GM06990 (cell line): ENCODE results near the gene YWHAQ.

Experiments used
- DNase-seq: peaks from one replicate; pipeline ENCODE4 v3.0.0-alpha.2; 2011; ENCODE audit not compliant: insufficient read length; ENCODE audit errors: extremely low read depth
- H3K27me3 ChIP-seq: replicated peaks from 2 replicates; pipeline ENCODE4 v1.6.0; 2011; ENCODE audit warnings: low read length; ENCODE audit not compliant: control insufficient read depth, insufficient read depth
- H3K36me3 ChIP-seq: 2 replicates; pipeline ENCODE4 v1.5.1; 2011; ENCODE audit warnings: low read length; ENCODE audit not compliant: control insufficient read depth, insufficient read depth
- H3K4me3 ChIP-seq: replicated peaks from 2 replicates; pipeline ENCODE4 v1.5.1; 2011; ENCODE audit warnings: low read depth, mild to moderate bottlenecking, control low read depth, low read length
- TF ChIP-seq, protein P1 (sequence below): IDR thresholded peaks from 2 replicates; pipeline ENCODE4 v1.5.1; 2011; ENCODE audit warnings: low read length, control low read depth, mild to moderate bottlenecking, inconsistent platforms; ENCODE audit not compliant: insufficient read depth, poor library complexity, severe bottlenecking

Gene YWHAQ

DNA sequence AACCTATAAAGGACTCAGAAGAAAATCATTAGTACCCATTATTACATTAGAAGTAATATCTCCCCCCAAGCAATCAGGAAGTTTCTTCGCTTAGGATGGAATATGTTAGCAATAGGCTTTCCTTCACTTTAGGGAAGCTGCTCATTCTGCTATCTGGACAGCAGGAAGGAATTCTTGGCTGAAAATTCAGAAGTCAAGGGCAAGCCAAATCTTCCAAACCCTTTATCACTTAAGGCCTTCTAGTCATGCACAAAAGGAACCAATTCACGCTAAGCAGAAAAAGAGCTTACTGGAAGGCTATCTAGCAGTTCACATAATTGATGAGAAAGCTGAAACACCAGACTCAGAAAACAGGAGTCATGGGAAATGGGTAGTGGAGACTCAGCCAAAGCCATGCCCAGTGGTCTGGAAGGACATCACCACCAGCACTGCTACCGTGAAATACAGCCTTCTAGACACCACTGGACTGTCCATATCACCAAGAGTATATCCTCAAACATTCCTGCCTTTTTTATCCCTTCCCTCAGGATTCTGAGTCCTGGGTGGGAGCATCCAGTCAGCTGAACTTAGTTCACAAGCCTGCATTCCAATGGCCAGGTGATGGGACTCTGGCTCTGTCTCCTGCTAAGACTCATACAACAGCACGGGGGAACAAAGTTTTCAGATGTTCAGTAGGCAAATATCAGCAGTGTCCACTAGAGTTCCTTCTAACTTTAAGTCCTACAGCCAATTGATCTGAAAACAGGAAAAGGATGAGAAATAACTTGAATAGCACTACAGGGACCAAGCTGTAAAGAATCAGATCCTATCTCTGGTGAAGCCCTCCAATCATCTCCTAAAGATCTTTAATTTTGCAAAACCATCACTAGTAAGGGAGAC is 60.4 kb downstream of the YWHAQ start:
- TF ChIP-seq, protein P1, sequence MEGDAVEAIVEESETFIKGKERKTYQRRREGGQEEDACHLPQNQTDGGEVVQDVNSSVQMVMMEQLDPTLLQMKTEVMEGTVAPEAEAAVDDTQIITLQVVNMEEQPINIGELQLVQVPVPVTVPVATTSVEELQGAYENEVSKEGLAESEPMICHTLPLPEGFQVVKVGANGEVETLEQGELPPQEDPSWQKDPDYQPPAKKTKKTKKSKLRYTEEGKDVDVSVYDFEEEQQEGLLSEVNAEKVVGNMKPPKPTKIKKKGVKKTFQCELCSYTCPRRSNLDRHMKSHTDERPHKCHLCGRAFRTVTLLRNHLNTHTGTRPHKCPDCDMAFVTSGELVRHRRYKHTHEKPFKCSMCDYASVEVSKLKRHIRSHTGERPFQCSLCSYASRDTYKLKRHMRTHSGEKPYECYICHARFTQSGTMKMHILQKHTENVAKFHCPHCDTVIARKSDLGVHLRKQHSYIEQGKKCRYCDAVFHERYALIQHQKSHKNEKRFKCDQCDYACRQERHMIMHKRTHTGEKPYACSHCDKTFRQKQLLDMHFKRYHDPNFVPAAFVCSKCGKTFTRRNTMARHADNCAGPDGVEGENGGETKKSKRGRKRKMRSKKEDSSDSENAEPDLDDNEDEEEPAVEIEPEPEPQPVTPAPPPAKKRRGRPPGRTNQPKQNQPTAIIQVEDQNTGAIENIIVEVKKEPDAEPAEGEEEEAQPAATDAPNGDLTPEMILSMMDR = peak; percentile 18
- no peaks in the 10 kb centered on the region for H3K36me3 ChIP-seq
- DNase-seq = no peak
- no peak overlapping the region for H3K4me3 ChIP-seq
- H3K27me3 ChIP-seq = no peaks in the 10 kb centered on the region

DNA sequence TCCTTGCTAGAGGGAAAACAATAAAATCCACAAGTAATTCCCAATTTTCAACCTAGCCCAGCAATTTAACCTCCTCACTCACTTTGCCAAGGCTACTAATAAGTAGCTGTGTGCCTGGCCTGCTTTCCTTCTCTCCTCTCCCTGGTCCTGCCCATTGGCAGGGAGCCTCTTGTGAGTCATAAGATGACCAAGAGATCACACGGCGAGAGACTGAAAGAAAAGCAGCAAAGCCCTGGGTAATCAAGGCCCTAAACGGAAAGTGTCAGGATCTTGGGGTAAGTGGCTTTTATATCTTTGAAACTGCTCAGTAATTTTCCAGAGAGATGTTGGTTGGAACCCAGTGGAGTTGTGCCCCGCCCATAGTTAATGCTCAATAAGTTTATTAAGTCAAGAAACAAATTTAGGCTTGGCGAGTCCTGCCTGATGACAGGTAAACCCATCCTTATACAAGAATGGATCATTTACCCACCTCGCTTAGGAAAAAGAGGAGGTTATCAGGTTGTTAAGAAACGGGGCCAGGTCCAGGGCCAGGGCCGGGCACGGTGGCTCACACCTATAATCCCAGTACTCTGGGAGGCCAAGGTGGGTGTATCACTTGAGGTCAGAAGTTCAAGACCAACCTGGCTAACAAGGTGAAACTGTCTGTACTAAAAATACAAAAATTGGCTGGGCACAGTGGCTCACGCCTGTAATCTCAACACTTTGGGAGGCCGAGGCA is 65.2 kb downstream of the YWHAQ start:
- Histone ChIP-seq H3K36me3 (no peaks in the 10 kb centered on the region), H3K27me3 (no peaks in the 10 kb centered on the region), H3K4me3 (no peak overlapping the region)
- TF ChIP-seq, protein P1 = no peak
- DNase-seq = no peak

DNA sequence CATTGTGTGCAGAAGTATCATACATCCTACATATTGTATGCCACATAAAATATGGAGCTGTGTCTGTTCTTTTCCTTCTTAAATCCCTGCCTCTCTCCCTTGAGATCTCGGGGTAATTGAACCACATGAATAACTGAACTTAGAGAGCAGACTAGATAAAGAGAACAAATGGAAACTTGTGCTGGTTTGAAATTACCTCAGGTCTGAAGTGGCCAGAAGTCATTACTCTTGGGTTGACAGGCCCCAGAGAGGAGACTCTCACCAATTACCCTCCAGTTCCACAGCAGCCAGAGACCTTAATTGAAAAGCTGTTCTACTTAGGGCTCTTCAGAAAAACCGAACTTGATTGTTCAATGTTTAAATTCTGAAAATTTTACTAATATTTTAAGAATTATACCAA is 70.2 kb downstream of the YWHAQ start:
- Histone ChIP-seq H3K36me3 (no peaks in the 10 kb centered on the region), H3K27me3 (no peaks in the 10 kb centered on the region), H3K4me3 (no peak overlapping the region)
- TF ChIP-seq, protein P1 = no peak
- no peak for DNase-seq

DNA sequence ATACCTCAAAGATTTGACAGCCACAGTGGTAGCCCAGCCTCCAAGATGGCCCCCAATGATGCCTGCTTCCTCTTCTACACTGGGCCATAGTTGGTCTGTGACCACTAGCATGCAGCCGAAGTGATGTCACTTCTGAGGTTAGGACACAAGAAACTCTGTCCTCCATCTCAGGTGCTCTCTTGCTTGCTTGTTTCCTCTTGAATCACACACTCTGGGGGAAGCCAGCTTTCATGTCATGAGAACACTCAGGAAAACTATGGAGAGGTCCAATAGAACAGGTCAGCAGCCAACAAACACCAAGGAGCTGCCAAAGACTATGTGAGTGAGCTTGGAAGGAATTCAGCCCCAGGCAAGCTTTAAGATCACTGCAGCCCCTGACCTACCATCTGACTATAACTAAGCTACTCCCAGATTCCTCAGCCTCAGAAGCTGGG is 71.8 kb downstream of the YWHAQ start:
- DNase-seq = no peak
- Histone ChIP-seq H3K4me3 (no peak overlapping the region), H3K36me3 (no peaks in the 10 kb centered on the region), H3K27me3 (no peaks in the 10 kb centered on the region)
- TF ChIP-seq, protein P1 = no peak

DNA sequence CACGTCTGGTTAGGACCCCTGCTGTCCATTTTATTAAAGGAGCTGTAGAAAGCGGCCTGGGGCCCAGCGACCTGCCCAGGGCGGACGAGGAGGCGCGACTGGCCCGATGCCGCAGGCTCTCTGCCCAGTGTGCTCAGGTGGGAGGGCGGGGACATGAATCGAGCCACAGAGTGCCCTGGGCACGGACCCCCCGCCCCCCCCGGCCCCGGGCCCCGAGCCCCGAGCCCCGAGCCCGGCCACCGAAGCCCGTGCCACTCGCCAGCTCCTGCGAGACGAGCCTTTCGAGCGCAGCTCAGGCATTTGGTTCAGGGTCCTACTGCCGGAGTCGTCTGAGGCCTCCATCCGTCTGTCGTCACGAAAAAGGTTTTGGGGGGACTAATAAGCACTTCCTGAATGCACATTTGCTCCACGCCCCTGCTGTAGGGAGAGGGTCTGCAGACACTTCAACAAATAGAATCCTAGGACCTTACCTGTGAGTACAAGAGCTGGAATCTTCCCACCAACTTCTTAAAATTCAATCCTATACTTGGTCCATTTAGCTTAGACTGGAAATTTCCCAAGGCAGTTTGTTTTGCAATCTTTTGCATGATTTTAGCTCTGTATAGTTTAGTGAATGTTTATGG is 74.6 kb downstream of the YWHAQ start:
- Histone ChIP-seq H3K27me3 (no peaks in the 10 kb centered on the region), H3K4me3 (peak overlapping the region; percentile 98), H3K36me3 (no peaks in the 10 kb centered on the region)
- TF ChIP-seq, protein P1 = no peak
- no peak for DNase-seq
